ENCODE results near the gene GAS2L3.

Gene GAS2L3

GRCh38 chr12:100668945-100669536 lies 95.6 kb downstream of the GAS2L3 start:
- DNase-seq = peak; percentile 41

- no peak for DNase-seq
Measured at GRCh38 chr12:100669922-100670321, 96.4 kb downstream of the GAS2L3 start.

DNA sequence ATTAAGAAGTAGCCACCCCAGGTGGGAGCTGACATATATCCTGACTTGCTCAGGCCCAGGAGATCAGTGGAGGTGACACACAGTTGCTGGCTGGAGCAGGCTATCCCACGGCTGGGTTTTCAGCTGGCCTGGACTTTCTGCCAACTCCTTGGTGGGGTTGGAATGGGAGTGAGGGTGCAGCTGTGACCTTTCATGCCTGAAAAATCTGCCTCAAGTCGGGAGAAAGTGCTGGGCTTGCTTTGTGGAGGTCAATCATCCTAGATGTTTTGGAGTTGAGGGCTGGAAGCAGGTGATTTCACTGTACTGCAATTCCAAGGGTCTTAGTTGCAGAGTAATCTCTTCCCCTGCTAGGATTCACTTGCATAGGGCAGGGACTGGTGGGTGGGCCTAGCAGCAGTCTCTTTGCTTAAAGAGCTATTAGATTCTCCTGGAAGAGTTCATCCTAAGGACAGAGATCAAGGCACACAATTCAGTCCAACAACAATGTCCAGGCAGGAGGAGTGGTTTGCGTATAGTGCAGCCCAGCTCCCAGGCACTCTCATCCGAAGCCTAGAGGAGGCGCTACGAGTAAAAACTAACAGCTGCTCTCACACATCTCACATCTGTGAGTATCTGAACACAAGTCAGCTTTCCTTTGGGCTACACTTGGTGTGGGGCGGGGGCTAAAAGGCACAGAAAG lies 98.1 kb downstream of the GAS2L3 start:
- no peak for DNase-seq

DNA sequence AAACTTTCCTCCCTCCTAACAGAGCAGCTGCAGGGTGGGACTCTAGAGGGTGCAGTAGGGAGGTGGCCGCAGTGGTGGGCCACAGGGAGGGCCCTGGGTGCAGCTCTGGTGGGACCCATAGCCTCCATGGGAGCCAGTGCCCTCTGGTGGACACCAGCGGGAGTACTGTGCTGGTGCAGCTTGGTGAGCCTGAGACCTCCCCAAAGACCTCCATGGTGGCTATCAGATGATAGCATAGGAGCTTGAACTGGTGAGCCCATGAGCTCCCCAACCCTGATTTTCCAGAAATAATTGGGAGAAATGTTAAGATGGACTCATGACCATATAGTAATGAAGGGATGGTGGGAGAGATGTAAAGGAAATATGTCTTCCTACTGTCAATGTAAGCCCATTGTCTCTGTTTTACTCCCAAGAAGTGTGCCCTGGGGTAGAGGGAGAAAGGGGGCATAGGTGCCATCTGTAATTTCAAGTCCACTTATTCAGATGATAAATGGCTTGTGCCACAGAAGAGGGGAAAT lies 98.7 kb downstream of the GAS2L3 start:
- DNase-seq = peak; percentile 19

DNA sequence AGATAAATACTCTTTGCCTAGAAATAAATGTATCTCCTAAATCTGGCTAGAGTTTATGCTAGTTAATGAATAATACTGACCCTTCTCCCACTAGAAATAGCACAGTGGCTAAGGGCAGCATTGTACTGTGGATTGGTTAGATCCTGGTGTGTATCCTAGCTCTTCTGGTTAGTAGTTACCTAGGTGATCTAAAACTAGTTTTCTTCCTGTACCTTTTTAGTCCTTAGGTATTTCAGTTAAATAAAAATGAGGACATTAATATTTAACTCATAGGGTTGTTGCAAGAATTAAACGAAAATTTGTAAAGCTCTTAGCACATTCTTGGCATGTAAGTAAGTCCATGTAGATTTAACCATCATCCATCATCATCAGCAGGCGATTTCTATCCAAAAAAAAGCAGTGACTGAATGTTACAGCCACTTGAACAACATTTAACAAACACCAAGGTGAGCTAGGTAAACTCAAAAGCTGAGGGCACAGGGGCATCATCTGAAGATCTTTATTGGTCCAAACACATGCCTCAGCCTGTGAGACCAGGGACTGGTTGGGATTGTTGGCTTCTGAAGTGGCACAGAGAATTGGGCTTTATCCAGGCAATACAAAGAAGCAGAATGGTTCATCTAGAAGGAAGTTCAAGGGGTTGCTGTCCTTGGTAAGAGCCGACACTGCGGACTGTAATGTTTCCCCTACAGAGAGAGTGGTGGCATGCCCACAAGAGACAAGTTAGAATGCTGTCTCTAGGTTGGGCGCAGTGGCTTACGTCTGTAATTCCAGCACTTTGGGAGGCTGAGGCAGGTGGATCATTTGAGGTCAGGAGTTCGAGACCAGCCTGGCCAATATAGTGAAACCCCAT lies 100.8 kb downstream of the GAS2L3 start:
- DNase-seq = no peak
